ENCODE results near the gene B3GAT2.

- no peak for TF ChIP-seq POLR2AphosphoS5 (IDR thresholded peaks at IDR 0.05; ENCODE audit: low read depth, low read length)
- TF ChIP-seq CTCF (IDR thresholded peaks at IDR 0.05): no peak
- TF ChIP-seq, protein P1, sequence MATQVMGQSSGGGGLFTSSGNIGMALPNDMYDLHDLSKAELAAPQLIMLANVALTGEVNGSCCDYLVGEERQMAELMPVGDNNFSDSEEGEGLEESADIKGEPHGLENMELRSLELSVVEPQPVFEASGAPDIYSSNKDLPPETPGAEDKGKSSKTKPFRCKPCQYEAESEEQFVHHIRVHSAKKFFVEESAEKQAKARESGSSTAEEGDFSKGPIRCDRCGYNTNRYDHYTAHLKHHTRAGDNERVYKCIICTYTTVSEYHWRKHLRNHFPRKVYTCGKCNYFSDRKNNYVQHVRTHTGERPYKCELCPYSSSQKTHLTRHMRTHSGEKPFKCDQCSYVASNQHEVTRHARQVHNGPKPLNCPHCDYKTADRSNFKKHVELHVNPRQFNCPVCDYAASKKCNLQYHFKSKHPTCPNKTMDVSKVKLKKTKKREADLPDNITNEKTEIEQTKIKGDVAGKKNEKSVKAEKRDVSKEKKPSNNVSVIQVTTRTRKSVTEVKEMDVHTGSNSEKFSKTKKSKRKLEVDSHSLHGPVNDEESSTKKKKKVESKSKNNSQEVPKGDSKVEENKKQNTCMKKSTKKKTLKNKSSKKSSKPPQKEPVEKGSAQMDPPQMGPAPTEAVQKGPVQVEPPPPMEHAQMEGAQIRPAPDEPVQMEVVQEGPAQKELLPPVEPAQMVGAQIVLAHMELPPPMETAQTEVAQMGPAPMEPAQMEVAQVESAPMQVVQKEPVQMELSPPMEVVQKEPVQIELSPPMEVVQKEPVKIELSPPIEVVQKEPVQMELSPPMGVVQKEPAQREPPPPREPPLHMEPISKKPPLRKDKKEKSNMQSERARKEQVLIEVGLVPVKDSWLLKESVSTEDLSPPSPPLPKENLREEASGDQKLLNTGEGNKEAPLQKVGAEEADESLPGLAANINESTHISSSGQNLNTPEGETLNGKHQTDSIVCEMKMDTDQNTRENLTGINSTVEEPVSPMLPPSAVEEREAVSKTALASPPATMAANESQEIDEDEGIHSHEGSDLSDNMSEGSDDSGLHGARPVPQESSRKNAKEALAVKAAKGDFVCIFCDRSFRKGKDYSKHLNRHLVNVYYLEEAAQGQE (IDR thresholded peaks at IDR 0.05; ENCODE audit: insufficient read depth in 1 of 2, low read depth in 2 of 2, low read length in 1 of 2): no peak
- no peak for TF ChIP-seq SIN3A (IDR thresholded peaks at IDR 0.05; ENCODE audit: borderline replicate concordance, insufficient read depth, low read depth, low read length)
These were observed 112.6 kb downstream of the B3GAT2 start for GRCh38 chr6:70844301-70844700.
